ENCODE results near the gene PSD2. TPM values are rescaled to one million over a fixed set of nuclear protein-coding genes. Genes with fewer than 3 reads are reported as not detected.

Gene PSD2
- total RNA-seq, 1 experiment from 2014 or later, result not detected

DNA sequence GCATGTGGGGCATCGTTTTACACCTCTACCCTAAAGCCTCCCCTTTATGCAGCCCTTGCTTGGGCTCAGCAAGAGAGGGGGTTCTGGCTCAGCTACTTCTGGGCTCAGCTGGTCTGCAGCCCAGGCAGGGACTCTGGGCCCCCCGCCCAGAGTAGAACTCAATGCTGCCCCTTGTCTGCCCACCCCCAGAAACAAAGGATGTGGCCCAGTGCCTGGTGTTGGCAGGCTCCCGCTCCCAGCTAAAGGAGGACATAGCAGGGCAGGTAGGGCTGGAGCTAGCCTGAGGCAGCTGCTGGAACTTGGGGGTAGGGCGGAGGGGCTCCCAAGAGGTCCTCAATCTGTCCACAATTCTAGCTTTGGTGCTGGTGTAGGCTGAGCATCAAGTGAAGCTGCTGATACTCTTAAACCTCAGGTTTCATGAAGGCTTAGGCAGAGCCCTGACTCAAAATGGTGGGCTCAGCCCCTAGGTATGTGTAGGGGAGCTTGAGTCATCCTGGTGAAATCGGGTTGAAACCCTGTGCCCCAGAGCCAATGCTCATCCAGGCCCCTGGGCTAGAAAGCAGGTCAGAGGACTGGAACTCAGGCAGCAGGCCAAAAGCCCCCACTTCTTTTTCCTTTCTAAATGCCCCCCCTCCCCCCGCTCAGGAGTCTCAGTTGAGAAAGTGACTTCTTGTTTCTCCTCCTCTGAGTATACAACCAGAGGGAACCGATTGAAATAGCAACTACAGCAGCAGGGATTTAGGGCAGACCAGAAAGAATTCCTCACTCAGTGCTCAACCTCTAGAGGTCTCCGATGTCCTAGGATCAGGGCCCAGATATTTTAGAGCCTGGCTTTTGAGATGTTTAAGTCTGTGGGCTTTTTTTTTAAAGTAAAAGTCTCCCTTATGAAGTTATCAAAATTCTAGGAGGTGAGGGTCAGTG is 11.4 kb downstream of the PSD2 start:
- POLR2A ChIA-PET (ENCODE audit: unreplicated experiment), result no interaction called here
- no peak overlapping the region for H3K4me3 ChIP-seq (ENCODE audit: low read length)
- no peaks in the 10 kb centered on the region for H3K9me2 ChIP-seq (replicated peaks; ENCODE audit: low read length)
- no peak for ATAC-seq
- H3K9ac ChIP-seq (ENCODE audit: low read length), result no peak overlapping the region
- no peak overlapping the region for H2AFZ ChIP-seq (ENCODE audit: low read length)
- H3K4me2 ChIP-seq (ENCODE audit: low read length), result no peak overlapping the region
- DNase-seq, result no peak
- H3K9me3 ChIP-seq (ENCODE audit: low read length), result no peaks in the 10 kb centered on the region
- H3K27ac ChIP-seq (ENCODE audit: low read length), result no peak overlapping the region
- intact Hi-C loops (cut with micrococcal nuclease), result no loop called here
- H3K79me2 ChIP-seq (ENCODE audit: low read length), result no peaks in the 10 kb centered on the region
- no peaks in the 10 kb centered on the region for H3F3A ChIP-seq (ENCODE audit: low read length, unreplicated experiment)
- no peaks in the 10 kb centered on the region for H4K20me1 ChIP-seq (ENCODE audit: low read length)
- TF ChIP-seq EZH2 (IDR thresholded peaks at IDR 0.05; ENCODE audit: low read length, unreplicated experiment), result no peak
- TF ChIP-seq, protein P1, sequence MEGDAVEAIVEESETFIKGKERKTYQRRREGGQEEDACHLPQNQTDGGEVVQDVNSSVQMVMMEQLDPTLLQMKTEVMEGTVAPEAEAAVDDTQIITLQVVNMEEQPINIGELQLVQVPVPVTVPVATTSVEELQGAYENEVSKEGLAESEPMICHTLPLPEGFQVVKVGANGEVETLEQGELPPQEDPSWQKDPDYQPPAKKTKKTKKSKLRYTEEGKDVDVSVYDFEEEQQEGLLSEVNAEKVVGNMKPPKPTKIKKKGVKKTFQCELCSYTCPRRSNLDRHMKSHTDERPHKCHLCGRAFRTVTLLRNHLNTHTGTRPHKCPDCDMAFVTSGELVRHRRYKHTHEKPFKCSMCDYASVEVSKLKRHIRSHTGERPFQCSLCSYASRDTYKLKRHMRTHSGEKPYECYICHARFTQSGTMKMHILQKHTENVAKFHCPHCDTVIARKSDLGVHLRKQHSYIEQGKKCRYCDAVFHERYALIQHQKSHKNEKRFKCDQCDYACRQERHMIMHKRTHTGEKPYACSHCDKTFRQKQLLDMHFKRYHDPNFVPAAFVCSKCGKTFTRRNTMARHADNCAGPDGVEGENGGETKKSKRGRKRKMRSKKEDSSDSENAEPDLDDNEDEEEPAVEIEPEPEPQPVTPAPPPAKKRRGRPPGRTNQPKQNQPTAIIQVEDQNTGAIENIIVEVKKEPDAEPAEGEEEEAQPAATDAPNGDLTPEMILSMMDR (conservative IDR thresholded peaks at IDR 0.05; ENCODE audit: low read depth, low read length), result no peak
- no peak for TF ChIP-seq EZH2phosphoT487 (IDR thresholded peaks at IDR 0.05; ENCODE audit: borderline replicate concordance, low read length)
- no peaks in the 10 kb centered on the region for H3K4me1 ChIP-seq (ENCODE audit: insufficient read depth, low read length)
- no peaks in the 10 kb centered on the region for H3K36me3 ChIP-seq (ENCODE audit: low read depth, low read length)
- CTCF ChIA-PET, result no interaction called here
- peaks cover 11% of the 10 kb centered on the region for H3K27me3 ChIP-seq (ENCODE audit: low read length)
- no TSS peak for BruUV-seq (replicated peaks)

DNA sequence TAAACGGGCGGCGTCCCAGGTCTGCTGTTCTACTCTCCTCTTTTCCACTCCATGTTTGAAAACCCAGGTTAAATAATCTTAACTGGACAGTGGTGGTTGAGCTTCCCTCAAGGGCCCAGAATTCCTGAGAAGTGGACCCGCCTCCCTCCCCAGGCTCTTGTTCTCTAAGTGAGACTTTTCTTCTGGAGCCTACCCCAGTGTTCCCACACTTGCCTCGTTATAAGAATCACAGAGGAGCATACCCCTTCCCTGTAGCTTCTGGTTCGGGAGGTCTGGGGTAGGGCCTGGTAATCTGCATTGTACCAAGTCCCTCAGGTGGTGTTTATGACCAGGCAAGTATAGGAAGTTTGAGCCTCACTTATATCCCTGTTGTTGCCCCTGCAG is 12.0 kb downstream of the PSD2 start:
- no peaks in the 10 kb centered on the region for H3K79me2 ChIP-seq (ENCODE audit: low read length)
- no peaks in the 10 kb centered on the region for H3F3A ChIP-seq (ENCODE audit: low read length, unreplicated experiment)
- DNase-seq (no peak), ATAC-seq (no peak)
- no peak overlapping the region for H2AFZ ChIP-seq (ENCODE audit: low read length)
- TF ChIP-seq, protein P1 (conservative IDR thresholded peaks at IDR 0.05; ENCODE audit: low read depth, low read length), result no peak
- H3K9me3 ChIP-seq (ENCODE audit: low read length), result no peaks in the 10 kb centered on the region
- H3K4me1 ChIP-seq (ENCODE audit: insufficient read depth, low read length), result no peaks in the 10 kb centered on the region
- intact Hi-C loops (cut with micrococcal nuclease), result no loop called here
- no peaks in the 10 kb centered on the region for H3K9me2 ChIP-seq (replicated peaks; ENCODE audit: low read length)
- ChIA-PET CTCF (no interaction called here), POLR2A (ENCODE audit: unreplicated experiment) (no interaction called here)
- no peak overlapping the region for H3K9ac ChIP-seq (ENCODE audit: low read length)
- no peaks in the 10 kb centered on the region for H3K36me3 ChIP-seq (ENCODE audit: low read depth, low read length)
- no peak overlapping the region for H3K4me3 ChIP-seq (ENCODE audit: low read length)
- H4K20me1 ChIP-seq (ENCODE audit: low read length), result no peaks in the 10 kb centered on the region
- no peak overlapping the region for H3K4me2 ChIP-seq (ENCODE audit: low read length)
- no TSS peak for BruUV-seq (replicated peaks)
- peaks cover 12% of the 10 kb centered on the region; the same call in 1 of the 2 replicates for H3K27me3 ChIP-seq (ENCODE audit: low read length)
- H3K27ac ChIP-seq (ENCODE audit: low read length), result no peak overlapping the region
